ENCODE measurements around the gene STXBP5L. TPM values are rescaled to one million over a fixed set of nuclear protein-coding genes. Genes with fewer than 3 reads are reported as not detected.

STXBP5L gene
- total RNA-seq, 4 donors from 2014 or later, result not detected

GRCh38 chr3:121167374-121168139 is 259.6 kb downstream of the STXBP5L start:
- TF ChIP-seq CTCF (IDR thresholded peaks at IDR 0.05; ENCODE audit: low read depth), result no peak

- TF ChIP-seq CTCF (IDR thresholded peaks at IDR 0.05; ENCODE audit: low read depth), result no peak
Measured at GRCh38 chr3:121175083-121175482, 267.1 kb downstream of the STXBP5L start.

- no peak for TF ChIP-seq CTCF (IDR thresholded peaks at IDR 0.05; ENCODE audit: low read depth)
Measured at GRCh38 chr3:121202573-121202972, 294.6 kb downstream of the STXBP5L start.

GRCh38 chr3:121223116-121223515 is 315.1 kb downstream of the STXBP5L start:
- TF ChIP-seq CTCF (IDR thresholded peaks at IDR 0.05; ENCODE audit: low read depth), result no peak

- TF ChIP-seq CTCF (IDR thresholded peaks at IDR 0.05; ENCODE audit: low read depth), result no peak
Measured at GRCh38 chr3:121228971-121229370, 321.0 kb downstream of the STXBP5L start.

- TF ChIP-seq CTCF (IDR thresholded peaks at IDR 0.05; ENCODE audit: low read depth), result no peak
Measured at GRCh38 chr3:121231872-121232271, 323.9 kb downstream of the STXBP5L start.

- no peak for TF ChIP-seq CTCF (IDR thresholded peaks at IDR 0.05; ENCODE audit: low read depth)
Measured at GRCh38 chr3:121232309-121233225, 324.6 kb downstream of the STXBP5L start.
